Loucy (cell line): ENCODE data around the gene AGAP1.
A peak's percentile ranks its signal among the peaks of the same experiment; 100 is the strongest.

Experiments used
- H2AFZ ChIP-seq: fragments of 200-600 bp; sonication (generic); 2 replicates; pipeline ENCODE4 v1.6.0; 2016; ENCODE audit warnings: antibody characterized with exemption, mild to moderate bottlenecking, low read length, moderate library complexity
- H3F3A ChIP-seq: fragments of 200-600 bp; 2 replicates; pipeline ENCODE4 v1.6.0; 2016; ENCODE audit warnings: antibody characterized with exemption, low read depth, mild to moderate bottlenecking
- H3K27me3 ChIP-seq: fragments of 200-600 bp; sonication (generic); 2 replicates; pipeline ENCODE4 v1.6.1; 2014; ENCODE audit warnings: low read length, mild to moderate bottlenecking; ENCODE audit not compliant: insufficient read depth, poor library complexity, severe bottlenecking
- H3K36me3 ChIP-seq: fragments of 200-600 bp; sonication (generic); 2 replicates; pipeline ENCODE4 v1.6.1; 2016; ENCODE audit warnings: low read length; ENCODE audit not compliant: insufficient read depth
- H3K4me1 ChIP-seq: fragments of 200-600 bp; sonication (generic); 2 replicates; pipeline ENCODE4 v1.5.1; 2014; ENCODE audit warnings: low read length, mild to moderate bottlenecking; ENCODE audit not compliant: insufficient read depth, poor library complexity, severe bottlenecking
- H3K4me2 ChIP-seq: fragments of 200-600 bp; sonication (generic); 2 replicates; pipeline ENCODE4 v1.6.0; 2014; ENCODE audit warnings: antibody characterized with exemption, low read length, low read depth, mild to moderate bottlenecking; ENCODE audit not compliant: poor library complexity, severe bottlenecking
- H3K4me3 ChIP-seq: fragments of 200-600 bp; sonication (generic); 2 replicates; pipeline ENCODE4 v1.5.1; 2014; ENCODE audit warnings: low read length, mild to moderate bottlenecking, mixed read lengths; ENCODE audit not compliant: poor library complexity, severe bottlenecking
- H3K79me2 ChIP-seq: fragments of 200-600 bp; sonication (generic); 2 replicates; pipeline ENCODE4 v1.6.1; 2014; ENCODE audit warnings: low read length; ENCODE audit not compliant: insufficient read depth
- H3K9ac ChIP-seq: fragments of 200-600 bp; sonication (generic); 2 replicates; pipeline ENCODE4 v1.6.0; 2014; ENCODE audit warnings: mild to moderate bottlenecking, low read depth, low read length, moderate library complexity; ENCODE audit not compliant: poor library complexity, severe bottlenecking
- H3K9me2 ChIP-seq: fragments of 200-600 bp; sonication (generic); replicated peaks from 2 replicates; pipeline ENCODE4 v1.6.1; 2016; ENCODE audit warnings: low read depth, low read length, mixed read lengths
- H3K9me3 ChIP-seq: fragments of 200-600 bp; sonication (generic); 2 replicates; pipeline ENCODE4 v1.6.1; 2014; ENCODE audit warnings: mild to moderate bottlenecking, antibody characterized with exemption, low read length, low read depth; ENCODE audit not compliant: insufficient read depth
- H4K20me1 ChIP-seq: fragments of 200-600 bp; sonication (generic); 2 replicates; pipeline ENCODE4 v1.6.0; 2014; ENCODE audit warnings: antibody characterized with exemption, low read length, mild to moderate bottlenecking; ENCODE audit not compliant: insufficient read depth, poor library complexity, severe bottlenecking
- CTCF ChIP-seq: fragments of 200-600 bp; sonication (generic); conservative IDR thresholded peaks from 2 replicates; pipeline ENCODE4 v1.5.1; 2014; ENCODE audit warnings: mild to moderate bottlenecking, antibody characterized with exemption, low read length
- EZH2phosphoT487 ChIP-seq: fragments of 200-600 bp; IDR thresholded peaks from 2 replicates; pipeline ENCODE4 v1.6.1; 2018; ENCODE audit warnings: antibody characterized with exemption, mild to moderate bottlenecking, moderate library complexity, borderline replicate concordance

Gene AGAP1

GRCh38 chr2:235690809-235691450 is 197.1 kb downstream of the AGAP1 start:
- H3K4me3 ChIP-seq: no peak overlapping the region
- H4K20me1 ChIP-seq: no peaks in the 10 kb centered on the region
- no peak overlapping the region for H2AFZ ChIP-seq
- no peak overlapping the region for H3K4me2 ChIP-seq
- no peak overlapping the region for H3K9ac ChIP-seq
- TF ChIP-seq EZH2phosphoT487 (no peak), CTCF (no peak)
- H3K9me2 ChIP-seq: no peaks in the 10 kb centered on the region
- H3K27me3 ChIP-seq: no peaks in the 10 kb centered on the region
- H3K9me3 ChIP-seq: no peaks in the 10 kb centered on the region
- H3K36me3 ChIP-seq: no peaks in the 10 kb centered on the region
- peaks cover 79% of the 10 kb centered on the region; the same call in 1 of the 2 replicates for H3K79me2 ChIP-seq
- H3F3A ChIP-seq: no peaks in the 10 kb centered on the region
- peaks cover 16% of the 10 kb centered on the region for H3K4me1 ChIP-seq

DNA sequence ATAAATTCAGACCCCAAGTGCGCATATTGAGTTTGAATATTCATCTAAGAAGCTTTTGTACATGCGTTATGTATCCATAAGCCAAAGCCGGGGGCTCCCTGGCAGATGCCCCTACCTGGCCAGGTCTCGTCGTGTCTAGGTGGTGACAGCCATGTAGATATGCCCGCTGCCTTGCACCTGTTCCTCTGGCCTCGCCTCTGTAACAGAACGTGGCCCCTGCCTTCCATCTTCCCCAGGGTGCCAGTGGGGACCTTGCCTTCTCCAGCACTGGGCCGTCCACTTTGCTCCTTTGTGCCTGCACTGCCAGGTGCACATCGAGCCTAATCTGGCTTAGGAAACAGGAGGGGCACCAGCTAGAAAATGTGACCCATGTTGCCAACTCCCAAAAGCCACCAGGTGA is 198.2 kb downstream of the AGAP1 start:
- Histone ChIP-seq H3K27me3 (no peaks in the 10 kb centered on the region), H3K79me2 (peaks cover 79% of the 10 kb centered on the region; the same call in 1 of the 2 replicates), H3K9me2 (no peaks in the 10 kb centered on the region), H2AFZ (no peak overlapping the region), H3K36me3 (no peaks in the 10 kb centered on the region), H3K4me3 (peak overlapping the region; percentile 43), H3K9me3 (no peaks in the 10 kb centered on the region), H3K4me2 (peak overlapping the region; percentile 62), H3F3A (no peaks in the 10 kb centered on the region), H4K20me1 (no peaks in the 10 kb centered on the region), H3K9ac (no peak overlapping the region), H3K4me1 (peaks cover 13% of the 10 kb centered on the region)
- TF ChIP-seq CTCF (no peak), EZH2phosphoT487 (no peak)

GRCh38 chr2:235692671-235693171 is 198.9 kb downstream of the AGAP1 start:
- no peak for TF ChIP-seq EZH2phosphoT487
- TF ChIP-seq CTCF: no peak
- Histone ChIP-seq H3K79me2 (peaks cover 80% of the 10 kb centered on the region; the same call in 1 of the 2 replicates), H3K4me2 (peak overlapping the region; percentile 62), H3K4me1 (peaks cover 13% of the 10 kb centered on the region), H3K9ac (no peak overlapping the region), H3K4me3 (peak overlapping the region; percentile 43), H3K27me3 (no peaks in the 10 kb centered on the region), H3K36me3 (no peaks in the 10 kb centered on the region), H4K20me1 (no peaks in the 10 kb centered on the region), H3F3A (no peaks in the 10 kb centered on the region), H3K9me3 (no peaks in the 10 kb centered on the region), H3K9me2 (no peaks in the 10 kb centered on the region), H2AFZ (no peak overlapping the region)
